Astrocyte of the spinal cord (primary cell): ENCODE data around the gene SSTR4.

Experiments used
- DNase-seq: peaks from one replicate; pipeline ENCODE4 v3.0.0; 2011; ENCODE audit warnings: low read depth, low spot score
- H3K4me3 ChIP-seq: 2 replicates; pipeline ENCODE4 v1.5.1; 2011; ENCODE audit warnings: low read depth, mild to moderate bottlenecking, low read length, moderate library complexity
- in situ Hi-C: cut with HindIII; loops from 2 replicates; pipeline ENCODE4 v1.10.0; 2017; ENCODE audit warnings: low sequenced_read_pairs
- TF ChIP-seq, protein P1 (sequence below): IDR thresholded peaks from 2 replicates; pipeline ENCODE4 v1.5.1; 2012; ENCODE audit warnings: low read depth, mild to moderate bottlenecking, low read length, inconsistent platforms

The SSTR4 gene

GRCh38 chr20:22999756-23000155, 35.4 kb upstream of the SSTR4 start:
- in situ Hi-C loops, result no loop called here
- TF ChIP-seq, protein P1, sequence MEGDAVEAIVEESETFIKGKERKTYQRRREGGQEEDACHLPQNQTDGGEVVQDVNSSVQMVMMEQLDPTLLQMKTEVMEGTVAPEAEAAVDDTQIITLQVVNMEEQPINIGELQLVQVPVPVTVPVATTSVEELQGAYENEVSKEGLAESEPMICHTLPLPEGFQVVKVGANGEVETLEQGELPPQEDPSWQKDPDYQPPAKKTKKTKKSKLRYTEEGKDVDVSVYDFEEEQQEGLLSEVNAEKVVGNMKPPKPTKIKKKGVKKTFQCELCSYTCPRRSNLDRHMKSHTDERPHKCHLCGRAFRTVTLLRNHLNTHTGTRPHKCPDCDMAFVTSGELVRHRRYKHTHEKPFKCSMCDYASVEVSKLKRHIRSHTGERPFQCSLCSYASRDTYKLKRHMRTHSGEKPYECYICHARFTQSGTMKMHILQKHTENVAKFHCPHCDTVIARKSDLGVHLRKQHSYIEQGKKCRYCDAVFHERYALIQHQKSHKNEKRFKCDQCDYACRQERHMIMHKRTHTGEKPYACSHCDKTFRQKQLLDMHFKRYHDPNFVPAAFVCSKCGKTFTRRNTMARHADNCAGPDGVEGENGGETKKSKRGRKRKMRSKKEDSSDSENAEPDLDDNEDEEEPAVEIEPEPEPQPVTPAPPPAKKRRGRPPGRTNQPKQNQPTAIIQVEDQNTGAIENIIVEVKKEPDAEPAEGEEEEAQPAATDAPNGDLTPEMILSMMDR, result no peak
- peak; percentile 6 for DNase-seq
- H3K4me3 ChIP-seq, result no peak overlapping the region

DNA sequence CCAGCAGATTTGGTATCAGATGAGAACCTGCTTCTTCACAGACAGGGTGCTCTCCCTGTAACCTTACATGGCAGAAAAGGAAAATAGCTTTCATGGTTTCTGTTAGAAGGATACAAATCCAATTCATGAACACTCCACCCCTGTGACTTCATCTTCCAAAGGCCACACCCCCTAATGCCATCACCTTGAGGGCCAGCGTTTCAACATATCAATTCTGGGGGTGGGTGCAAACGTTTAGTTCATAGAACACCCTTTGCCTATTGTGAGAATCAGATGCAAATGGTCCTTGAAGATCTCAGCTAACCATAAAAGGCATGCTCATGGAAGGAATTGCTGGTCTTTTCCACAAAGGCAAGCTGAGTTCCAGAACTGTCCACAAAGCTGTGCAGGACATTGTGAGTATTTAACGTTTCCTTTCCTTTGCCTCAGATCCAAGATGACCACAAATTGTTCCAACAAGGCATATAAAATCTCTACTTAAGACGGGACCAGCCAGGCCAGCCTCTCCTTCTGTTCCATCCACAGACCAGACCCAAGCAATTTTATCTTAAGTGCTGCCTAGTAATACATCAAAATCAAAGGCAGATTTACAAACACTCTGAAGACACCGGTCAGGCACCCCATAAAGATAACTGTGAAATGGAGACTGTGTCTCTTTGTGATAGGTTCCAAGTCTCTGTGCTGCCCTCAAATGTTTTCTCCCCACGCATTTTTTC, 34.7 kb upstream of the SSTR4 start:
- TF ChIP-seq, protein P1, result no peak
- in situ Hi-C loops, result no loop called here
- DNase-seq, result no peak
- no peak overlapping the region for H3K4me3 ChIP-seq

GRCh38 chr20:23002276-23002675, 32.8 kb upstream of the SSTR4 start:
- in situ Hi-C loops, result no loop called here
- no peak for DNase-seq
- TF ChIP-seq, protein P1, result no peak
- H3K4me3 ChIP-seq, result no peak overlapping the region

DNA sequence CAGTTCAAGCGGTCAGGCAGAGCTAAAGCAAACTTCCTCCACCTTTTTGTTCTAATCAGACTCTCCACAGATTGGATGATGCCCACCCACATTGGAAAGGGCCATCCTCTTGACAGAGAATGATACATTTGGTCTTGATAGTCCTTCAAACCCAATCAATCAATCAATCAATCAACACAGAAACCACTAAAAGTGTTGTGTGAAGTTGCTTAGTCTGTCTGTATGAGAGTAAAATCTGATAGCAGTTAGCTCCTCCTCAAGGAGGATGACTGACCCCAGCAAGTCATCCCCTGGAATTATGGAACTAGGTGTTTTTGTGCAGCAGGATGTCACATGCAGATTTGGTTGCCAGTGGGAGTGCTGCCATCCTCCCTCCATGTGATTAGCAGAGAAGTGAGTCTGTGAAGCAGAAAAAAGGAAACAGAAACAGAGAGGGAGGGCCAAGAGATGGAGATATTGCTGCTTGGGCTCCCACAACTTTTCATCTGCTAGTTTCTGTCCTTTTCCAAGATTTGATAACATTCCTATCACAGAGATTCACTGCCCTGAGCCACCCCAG, 32.0 kb upstream of the SSTR4 start:
- in situ Hi-C loops, result no loop called here
- TF ChIP-seq, protein P1, result no peak
- H3K4me3 ChIP-seq, result no peak overlapping the region
- no peak for DNase-seq

- in situ Hi-C loops, result no loop called here
- DNase-seq, result no peak
- no peak overlapping the region for H3K4me3 ChIP-seq
- TF ChIP-seq, protein P1, result no peak
Observed at GRCh38 chr20:23003881-23004460, 31.1 kb upstream of the SSTR4 start.

- H3K4me3 ChIP-seq, result no peak overlapping the region
- in situ Hi-C loops, result no loop called here
- TF ChIP-seq, protein P1, result no peak
- no peak for DNase-seq
Observed at GRCh38 chr20:23005776-23006175, 29.3 kb upstream of the SSTR4 start.
